ENCODE data around the gene RAB11FIP4. TPM values are rescaled to one million over a fixed set of nuclear protein-coding genes. Genes with fewer than 3 reads are reported as not detected.

RAB11FIP4 gene
- total and polyA plus RNA-seq, 2 donors (not counting 3 experiments of a cell fraction or from before 2014, with no cell fraction given) = 0.08 to 0.38 TPM

GRCh38 chr17:31497994-31498826 is 106.7 kb downstream of the RAB11FIP4 start:
- FAIRE-seq = no peak
- POLR2A ChIA-PET = no interaction called here

More at GRCh38 chr17:31497994-31498826, 106.7 kb downstream of the RAB11FIP4 start:
- Histone ChIP-seq H3K9ac (replicated peaks; ENCODE audit: extremely low read depth, insufficient read depth, low read length) (no peak overlapping the region), H3K9me1 (replicated peaks; ENCODE audit: control insufficient read depth, extremely low read depth, insufficient read depth, low read length) (no peaks in the 10 kb centered on the region), H3K79me2 (ENCODE audit: control insufficient read depth, insufficient read depth, low read length) (no peaks in the 10 kb centered on the region), H2AFZ (ENCODE audit: low read depth, low read length) (no peak overlapping the region), H3K27me3 (ENCODE audit: control insufficient read depth in 2 of 2, insufficient read depth in 2 of 2, low read length in 2 of 2) (peaks cover 4 to 9% of the 10 kb centered on the region in 2 experiments), H3K4me2 (ENCODE audit: insufficient read depth, low read length) (no peak overlapping the region), H3K4me1 (ENCODE audit: control insufficient read depth, extremely low read depth, insufficient read depth, low read length) (no peaks in the 10 kb centered on the region), H3K4me3 (replicated peaks in 1 of 3; ENCODE audit: insufficient read depth in 1 of 3, low read depth in 1 of 3, low read length in 3 of 3) (no peak overlapping the region), H3K9me3 (replicated peaks; ENCODE audit: control insufficient read depth, insufficient read depth, low read length) (no peaks in the 10 kb centered on the region), H3K36me3 (ENCODE audit: control insufficient read depth in 2 of 2, extremely low read depth in 1 of 2, insufficient read depth in 2 of 2, low read length in 2 of 2) (no peaks in the 10 kb centered on the region), H4K20me1 (replicated peaks; ENCODE audit: control insufficient read depth, extremely low read depth, insufficient read depth, low read length) (no peaks in the 10 kb centered on the region), H3K27ac (ENCODE audit: insufficient read depth, low read depth, low read length) (no peak overlapping the region)
- CTCF ChIA-PET = interaction anchor here (1.3 to 2.1 kb wide), 2 partner anchors 10 to 13 kb away, joined by 4 to 6 read pairs; no protein-coding TSS in a partner anchor
- intact Hi-C loops (cut with micrococcal nuclease) (no loop called here), dilution Hi-C loops (cut with MboI; ENCODE audit: extremely low pct_ligation_motif_present, low sequenced_read_pairs) (no loop called here)
- BruUV-seq (replicated peaks) = no TSS peak
- TF ChIP-seq JUN (IDR thresholded peaks at IDR 0.05; ENCODE audit: borderline replicate concordance, insufficient read depth, insufficient read length, low read depth) (no peak), CTCF (IDR thresholded peaks at IDR 0.05; ENCODE audit: extremely low read depth in 1 of 2, insufficient read depth in 1 of 2, low read depth in 1 of 2, low read length in 2 of 2) (no peak), MAX (IDR thresholded peaks at IDR 0.05; ENCODE audit: insufficient read depth, insufficient read length) (no peak), POLR2A (IDR thresholded peaks at IDR 0.05; ENCODE audit: low read depth, low read length) (no peak), GATA2 (IDR thresholded peaks at IDR 0.05; ENCODE audit: insufficient read depth, insufficient read length, low read depth, low read length) (no peak), FOS (IDR thresholded peaks at IDR 0.05; ENCODE audit: borderline replicate concordance, insufficient read depth, low read length) (no peak), POLR2AphosphoS5 (IDR thresholded peaks at IDR 0.05; ENCODE audit: insufficient read depth, low read depth, low read length) (no peak), EZH2 (IDR thresholded peaks at IDR 0.05; ENCODE audit: borderline replicate concordance, low read depth, low read length, severe bottlenecking) (no peak), MYC (IDR thresholded peaks at IDR 0.05; ENCODE audit: low read depth, low read length) (no peak)
- no peak for DNase-seq (ENCODE audit: low read depth, low spot score)
